CD4-positive, alpha-beta T cell treated with Interleukin-1 beta for 1 hour (primary cell): ENCODE measurements around the gene SCN4A.
"Not testable (repeated sequence)": the region's sequence is repeated elsewhere in the genome, so short reads cannot be mapped to it uniquely, and the experiment has no call there.

Source experiments
- DNase-seq, 2 donors: peaks; one replicate each; pipeline ENCODE4 v3.0.0-alpha.2; 2020 to 2022

SCN4A gene

GRCh38 chr17:63972796-63973195, at the start of gene SCN4A:
SCN4A (minus strand) TSS chr17:63972918; CDS start chr17:63972841, 77 bp downstream.
- DNase-seq, result no peak

- DNase-seq, result peak; percentile 95 to 96
These were observed 47.5 kb upstream of the SCN4A start, which contains the start of gene ICAM2 for GRCh38 chr17:64020056-64020766. ICAM2 (minus strand) TSS chr17:64020633; CDS start chr17:64006691, 13,942 bp downstream.

GRCh38 chr17:64019551-64019961, 46.8 kb upstream of the SCN4A start:
- DNase-seq, result peak in 1 of 2 donors; percentile 35

GRCh38 chr17:64017381-64017980, 44.8 kb upstream of the SCN4A start:
- DNase-seq, result no peak

GRCh38 chr17:64016974-64017373, 44.3 kb upstream of the SCN4A start:
- no peak for DNase-seq

GRCh38 chr17:64016231-64016784, 43.6 kb upstream of the SCN4A start:
- DNase-seq, result no peak

- DNase-seq, result no peak
These were observed 42.7 kb upstream of the SCN4A start for GRCh38 chr17:64015447-64015846.

GRCh38 chr17:64009571-64010402, 37.1 kb upstream of the SCN4A start:
- DNase-seq, result no peak

GRCh38 chr17:64008830-64009229, 36.1 kb upstream of the SCN4A start:
- no peak for DNase-seq

GRCh38 chr17:64008346-64008745, 35.6 kb upstream of the SCN4A start:
- no peak for DNase-seq

GRCh38 chr17:64007838-64008282, 35.1 kb upstream of the SCN4A start:
- no peak for DNase-seq

GRCh38 chr17:64007089-64007837, 34.5 kb upstream of the SCN4A start:
- not testable (repeated sequence) for DNase-seq

- no peak for DNase-seq
These were observed 33.8 kb upstream of the SCN4A start for GRCh38 chr17:64006361-64007088.

GRCh38 chr17:64005734-64006167, 33.0 kb upstream of the SCN4A start:
- DNase-seq, result no peak

- no peak for DNase-seq
These were observed 32.4 kb upstream of the SCN4A start for GRCh38 chr17:64004903-64005733.

GRCh38 chr17:64004218-64004770, 31.6 kb upstream of the SCN4A start:
- no peak for DNase-seq

- no peak for DNase-seq
These were observed 30.9 kb upstream of the SCN4A start for GRCh38 chr17:64003526-64004121.

GRCh38 chr17:64002658-64003525, 30.2 kb upstream of the SCN4A start:
- DNase-seq, result no peak
